Tibial artery (tissue), 4 donors: Measurements from ENCODE around the gene TTLL7.

Experiments
- DNase-seq, 2 donors: peaks; one replicate each; pipeline ENCODE4 v3.0.0-alpha.2; 2019
- H3K27ac ChIP-seq, 2 donors: fragments of 200-600 bp; sonication (generic) in 1 of 2; 1 replicate in 1 of 2; 2 replicates in 1 of 2; pipeline ENCODE4 v1.5.1; 2018 to 2019; ENCODE audit warnings: mild to moderate bottlenecking in 1 of 2
- H3K27me3 ChIP-seq, 2 donors: fragments of 200-600 bp; sonication (generic) in 1 of 2; one replicate each; pipeline versions ENCODE4 v1.5.1 to v1.6.0; 2016 to 2019
- H3K36me3 ChIP-seq, 3 donors: fragments of 200-600 bp; sonication (generic) in 2 of 3; one replicate each; pipeline ENCODE4 v1.5.1; 2016 to 2019; ENCODE audit warnings: mild to moderate bottlenecking in 2 of 3
- H3K4me1 ChIP-seq, 4 donors: fragments of 200-600 bp; sonication (generic) in 2 of 4; 1 replicate in 3 of 4; 2 replicates in 1 of 4; pipeline ENCODE4 v1.5.1; 2016 to 2019
- H3K4me3 ChIP-seq, 2 donors: fragments of 200-600 bp; sonication (generic) in 1 of 2; 1 replicate in 1 of 2; 2 replicates in 1 of 2; pipeline ENCODE4 v1.5.1; 2018 to 2019; ENCODE audit warnings: mild to moderate bottlenecking in 2 of 2
- H3K9me3 ChIP-seq, 3 donors: fragments of 200-600 bp; sonication (generic) in 1 of 3; one replicate each; pipeline ENCODE4 v1.5.1; 2016 to 2019
- intact Hi-C: fragments of 100-400 bp; cut with DNase I; formaldehyde crosslinking; loops from one replicate; pipeline ENCODE4 v1.15.0; 2023; ENCODE audit warnings: low total_unique reads
- TF ChIP-seq, protein P1 (sequence below), 2 experiments: fragments of 200-600 bp in 1 of 2; fragments of 450-650 bp in 1 of 2; IDR thresholded peaks; one replicate each; pipeline ENCODE4 v1.5.1; 2017 to 2019; ENCODE audit warnings: antibody characterized with exemption in 2 of 2, mild to moderate bottlenecking in 1 of 2, moderate library complexity in 1 of 2

The TTLL7 gene, protein sequence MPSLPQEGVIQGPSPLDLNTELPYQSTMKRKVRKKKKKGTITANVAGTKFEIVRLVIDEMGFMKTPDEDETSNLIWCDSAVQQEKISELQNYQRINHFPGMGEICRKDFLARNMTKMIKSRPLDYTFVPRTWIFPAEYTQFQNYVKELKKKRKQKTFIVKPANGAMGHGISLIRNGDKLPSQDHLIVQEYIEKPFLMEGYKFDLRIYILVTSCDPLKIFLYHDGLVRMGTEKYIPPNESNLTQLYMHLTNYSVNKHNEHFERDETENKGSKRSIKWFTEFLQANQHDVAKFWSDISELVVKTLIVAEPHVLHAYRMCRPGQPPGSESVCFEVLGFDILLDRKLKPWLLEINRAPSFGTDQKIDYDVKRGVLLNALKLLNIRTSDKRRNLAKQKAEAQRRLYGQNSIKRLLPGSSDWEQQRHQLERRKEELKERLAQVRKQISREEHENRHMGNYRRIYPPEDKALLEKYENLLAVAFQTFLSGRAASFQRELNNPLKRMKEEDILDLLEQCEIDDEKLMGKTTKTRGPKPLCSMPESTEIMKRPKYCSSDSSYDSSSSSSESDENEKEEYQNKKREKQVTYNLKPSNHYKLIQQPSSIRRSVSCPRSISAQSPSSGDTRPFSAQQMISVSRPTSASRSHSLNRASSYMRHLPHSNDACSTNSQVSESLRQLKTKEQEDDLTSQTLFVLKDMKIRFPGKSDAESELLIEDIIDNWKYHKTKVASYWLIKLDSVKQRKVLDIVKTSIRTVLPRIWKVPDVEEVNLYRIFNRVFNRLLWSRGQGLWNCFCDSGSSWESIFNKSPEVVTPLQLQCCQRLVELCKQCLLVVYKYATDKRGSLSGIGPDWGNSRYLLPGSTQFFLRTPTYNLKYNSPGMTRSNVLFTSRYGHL

GRCh38 chr1:83998498-83999315 lies at the start of gene TTLL7:
Gene TTLL7 (minus strand): TSS chr1:83999132. CDS start chr1:83952211, 46,921 bp downstream.
- peak; percentile 62 to 91 for DNase-seq
- Histone ChIP-seq H3K27ac (peak within 1 kb of the TSS; percentile 96 to 99), H3K36me3 (no peaks in the 10 kb centered on the region), H3K9me3 (no peaks in the 10 kb centered on the region), H3K4me1 (peaks cover 0 to 67% (median 15%) of the 10 kb centered on the region in 4 donors), H3K4me3 (peak within 1 kb of the TSS; percentile 85 to 91), H3K27me3 (no peaks in the 10 kb centered on the region)
- intact Hi-C loops = loop anchor here (5.0 to 10.0 kb wide), 2 partner anchors 64 to 79 kb away; no protein-coding TSS in a partner anchor
- TF ChIP-seq, protein P1, sequence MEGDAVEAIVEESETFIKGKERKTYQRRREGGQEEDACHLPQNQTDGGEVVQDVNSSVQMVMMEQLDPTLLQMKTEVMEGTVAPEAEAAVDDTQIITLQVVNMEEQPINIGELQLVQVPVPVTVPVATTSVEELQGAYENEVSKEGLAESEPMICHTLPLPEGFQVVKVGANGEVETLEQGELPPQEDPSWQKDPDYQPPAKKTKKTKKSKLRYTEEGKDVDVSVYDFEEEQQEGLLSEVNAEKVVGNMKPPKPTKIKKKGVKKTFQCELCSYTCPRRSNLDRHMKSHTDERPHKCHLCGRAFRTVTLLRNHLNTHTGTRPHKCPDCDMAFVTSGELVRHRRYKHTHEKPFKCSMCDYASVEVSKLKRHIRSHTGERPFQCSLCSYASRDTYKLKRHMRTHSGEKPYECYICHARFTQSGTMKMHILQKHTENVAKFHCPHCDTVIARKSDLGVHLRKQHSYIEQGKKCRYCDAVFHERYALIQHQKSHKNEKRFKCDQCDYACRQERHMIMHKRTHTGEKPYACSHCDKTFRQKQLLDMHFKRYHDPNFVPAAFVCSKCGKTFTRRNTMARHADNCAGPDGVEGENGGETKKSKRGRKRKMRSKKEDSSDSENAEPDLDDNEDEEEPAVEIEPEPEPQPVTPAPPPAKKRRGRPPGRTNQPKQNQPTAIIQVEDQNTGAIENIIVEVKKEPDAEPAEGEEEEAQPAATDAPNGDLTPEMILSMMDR (IDR thresholded peaks at IDR 0.05) = no peak

DNA sequence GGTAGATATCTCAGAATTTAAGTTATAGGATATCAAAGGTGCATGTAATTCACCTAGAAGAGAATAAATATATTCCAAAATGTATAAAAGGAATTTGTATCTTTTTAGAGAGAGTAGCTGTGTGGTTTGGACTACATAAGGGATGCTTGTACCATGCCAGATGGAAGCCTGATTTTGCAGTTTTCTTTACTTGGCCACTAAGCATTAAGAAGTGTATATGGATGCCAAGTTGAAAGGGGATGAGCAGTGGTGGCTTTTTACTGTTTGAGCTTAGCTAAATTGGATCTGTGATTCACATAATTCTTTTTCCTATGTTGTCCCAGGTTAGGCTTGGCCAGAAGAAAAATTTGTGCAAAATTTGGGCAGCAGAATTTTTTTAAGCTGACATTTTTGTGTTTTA lies 43.5 kb upstream of the TTLL7 start:
- TF ChIP-seq, protein P1 (IDR thresholded peaks at IDR 0.05) = no peak
- no peak overlapping the region for H3K27ac ChIP-seq
- H3K4me1 ChIP-seq = no peaks in the 10 kb centered on the region
- H3K36me3 ChIP-seq = no peaks in the 10 kb centered on the region
- H3K9me3 ChIP-seq = no peaks in the 10 kb centered on the region
- no peak overlapping the region for H3K4me3 ChIP-seq
- intact Hi-C loops = no loop called here
- DNase-seq = no peak
- no peaks in the 10 kb centered on the region for H3K27me3 ChIP-seq

- no peak overlapping the region for H3K27ac ChIP-seq
- H3K27me3 ChIP-seq = no peaks in the 10 kb centered on the region
- DNase-seq = no peak
- H3K4me1 ChIP-seq = no peaks in the 10 kb centered on the region
- H3K4me3 ChIP-seq = no peak overlapping the region
- intact Hi-C loops = no loop called here
- H3K36me3 ChIP-seq = no peaks in the 10 kb centered on the region
- H3K9me3 ChIP-seq = no peaks in the 10 kb centered on the region
- TF ChIP-seq, protein P1 (IDR thresholded peaks at IDR 0.05) = no peak
These were observed 39.1 kb upstream of the TTLL7 start for GRCh38 chr1:84037758-84038611.

DNA sequence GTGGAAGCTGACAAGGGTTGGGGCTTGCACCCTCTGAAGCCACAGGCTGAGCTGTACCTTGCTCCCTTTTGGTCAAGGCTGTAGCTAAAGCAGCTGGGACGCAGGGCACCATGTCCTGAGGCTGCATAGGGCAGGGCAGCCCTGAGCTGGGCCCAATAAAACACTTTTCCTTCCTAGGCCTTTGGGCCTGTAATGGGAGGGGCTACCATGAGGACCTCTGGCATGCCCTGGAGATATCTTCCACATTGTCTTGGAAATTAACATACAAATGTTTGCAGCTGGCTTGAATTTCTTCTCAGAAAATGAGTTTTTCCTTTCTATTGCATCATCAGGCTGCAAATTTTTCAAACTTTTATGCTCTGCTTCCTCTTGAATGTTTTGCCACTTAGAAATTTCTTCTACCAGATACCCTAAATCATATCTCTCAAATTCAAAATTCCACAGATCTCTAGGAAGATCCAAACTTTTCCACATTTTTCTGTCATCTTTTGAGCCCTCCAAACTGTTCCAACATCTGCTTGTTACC lies 32.9 kb upstream of the TTLL7 start:
- Histone ChIP-seq H3K9me3 (no peaks in the 10 kb centered on the region), H3K27me3 (no peaks in the 10 kb centered on the region), H3K27ac (no peak overlapping the region), H3K4me1 (no peaks in the 10 kb centered on the region), H3K4me3 (no peak overlapping the region), H3K36me3 (no peaks in the 10 kb centered on the region)
- no peak for DNase-seq
- TF ChIP-seq, protein P1 (IDR thresholded peaks at IDR 0.05) = no peak
- intact Hi-C loops = no loop called here
